ENCODE data around the gene TEPSIN. TPM values are rescaled to one million over a fixed set of nuclear protein-coding genes. Genes with fewer than 3 reads are reported as not detected.

TEPSIN gene
- total RNA-seq, 2 experiments from 2014 or later = 28.2 to 32.2 TPM

DNA sequence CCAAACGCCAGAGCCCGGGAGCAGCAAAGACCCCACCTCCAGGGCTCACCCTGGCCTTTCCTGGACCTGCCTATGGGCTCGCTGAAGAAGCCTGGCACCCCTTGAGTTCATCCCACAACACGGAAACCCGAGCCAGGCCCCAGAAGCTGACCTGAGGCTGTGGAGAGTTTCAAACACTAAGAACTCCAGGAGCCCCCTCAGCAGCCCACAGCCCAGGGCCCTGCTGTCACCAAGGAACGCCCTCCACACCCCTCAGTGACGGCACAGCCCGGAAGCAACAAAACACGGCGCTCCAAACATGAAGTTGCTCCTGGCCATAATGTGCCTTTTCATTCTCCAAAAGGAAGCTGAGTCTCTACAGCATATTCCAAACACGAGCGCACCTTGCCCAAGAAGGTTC, 47.0 kb upstream of the TEPSIN start:
- DNase-seq (no peak), ATAC-seq (no peak)
- intact Hi-C loops (cut with micrococcal nuclease) = no loop called here
- H3K27ac Mint-ChIP-seq = peak overlapping the region; percentile 93
- TF ChIP-seq, protein P1, sequence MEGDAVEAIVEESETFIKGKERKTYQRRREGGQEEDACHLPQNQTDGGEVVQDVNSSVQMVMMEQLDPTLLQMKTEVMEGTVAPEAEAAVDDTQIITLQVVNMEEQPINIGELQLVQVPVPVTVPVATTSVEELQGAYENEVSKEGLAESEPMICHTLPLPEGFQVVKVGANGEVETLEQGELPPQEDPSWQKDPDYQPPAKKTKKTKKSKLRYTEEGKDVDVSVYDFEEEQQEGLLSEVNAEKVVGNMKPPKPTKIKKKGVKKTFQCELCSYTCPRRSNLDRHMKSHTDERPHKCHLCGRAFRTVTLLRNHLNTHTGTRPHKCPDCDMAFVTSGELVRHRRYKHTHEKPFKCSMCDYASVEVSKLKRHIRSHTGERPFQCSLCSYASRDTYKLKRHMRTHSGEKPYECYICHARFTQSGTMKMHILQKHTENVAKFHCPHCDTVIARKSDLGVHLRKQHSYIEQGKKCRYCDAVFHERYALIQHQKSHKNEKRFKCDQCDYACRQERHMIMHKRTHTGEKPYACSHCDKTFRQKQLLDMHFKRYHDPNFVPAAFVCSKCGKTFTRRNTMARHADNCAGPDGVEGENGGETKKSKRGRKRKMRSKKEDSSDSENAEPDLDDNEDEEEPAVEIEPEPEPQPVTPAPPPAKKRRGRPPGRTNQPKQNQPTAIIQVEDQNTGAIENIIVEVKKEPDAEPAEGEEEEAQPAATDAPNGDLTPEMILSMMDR (IDR thresholded peaks at IDR 0.05) = no peak
- H3K4me1 Mint-ChIP-seq (ENCODE audit: low read depth) = peaks cover 30% of the 10 kb centered on the region
- ChIA-PET POLR2A (interaction anchor here (0.8 to 1.4 kb wide), 2 partner anchors 45 to 79 kb away, joined by 3 to 5 read pairs; no protein-coding TSS in a partner anchor), CTCF (interaction anchor here (3.4 kb wide), 1 partner anchor 10 kb away, joined by 11 read pairs; the partner anchor contains the start of gene SLC38A10)
- peak overlapping the region; percentile 85 for H3K4me3 Mint-ChIP-seq
- peaks cover 19% of the 10 kb centered on the region for H3K36me3 Mint-ChIP-seq (ENCODE audit: low read depth)
- H3K9me3 Mint-ChIP-seq = no peaks in the 10 kb centered on the region
- H3K27me3 Mint-ChIP-seq = no peaks in the 10 kb centered on the region

DNA sequence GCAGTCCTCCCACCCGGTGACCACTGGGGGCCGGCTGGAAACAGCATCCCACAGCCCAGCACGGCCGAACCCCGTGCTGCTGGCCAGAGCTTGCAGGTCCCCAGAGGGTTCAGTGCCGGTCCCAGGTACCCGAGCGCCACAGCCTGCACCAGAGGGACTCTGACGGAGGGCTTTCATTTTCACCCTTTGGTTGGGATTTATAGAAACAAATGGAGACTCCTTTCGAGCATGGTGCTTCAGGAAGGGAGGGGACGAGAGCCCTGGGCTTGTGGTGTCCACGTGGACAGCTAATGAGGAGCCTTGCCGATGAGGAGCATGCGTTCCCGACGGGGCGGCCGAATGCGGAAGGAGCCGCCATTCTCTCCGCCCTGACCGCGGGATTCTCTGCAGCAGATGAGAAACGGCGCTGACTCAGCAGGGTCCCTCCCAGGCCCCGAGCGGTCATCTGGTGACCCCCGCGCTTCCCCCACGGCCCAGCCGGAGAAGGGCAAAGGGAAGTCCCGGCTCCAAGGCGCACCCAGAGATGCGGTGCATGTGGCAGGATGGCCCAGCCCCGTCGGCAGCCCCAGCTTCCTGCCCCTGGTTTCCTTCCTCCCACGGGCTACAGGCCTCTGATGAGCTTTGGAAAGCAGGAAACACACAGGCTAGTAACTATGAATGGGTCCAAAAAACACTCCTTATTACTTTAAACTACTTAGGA, 46.5 kb upstream of the TEPSIN start:
- intact Hi-C loops (cut with micrococcal nuclease) = no loop called here
- Mint-ChIP-seq H3K27me3 (no peaks in the 10 kb centered on the region), H3K9me3 (no peaks in the 10 kb centered on the region), H3K36me3 (ENCODE audit: low read depth) (peaks cover 20% of the 10 kb centered on the region), H3K4me3 (peak overlapping the region; percentile 85), H3K27ac (peak overlapping the region; percentile 93), H3K4me1 (ENCODE audit: low read depth) (peaks cover 29% of the 10 kb centered on the region)
- peak; percentile 74 for DNase-seq
- ATAC-seq = peak; percentile 88
- ChIA-PET CTCF (interaction anchor here (0.8 to 3.4 kb wide), 2 partner anchors 11 to 199 kb away, joined by 3 to 11 read pairs; partner anchors contain the start of gene SLC38A10), POLR2A (interaction anchor here (0.8 to 1.4 kb wide), 3 partner anchors 10 to 79 kb away, joined by 3 to 5 read pairs (median 5); partner anchors contain the start of gene SLC38A10)
- TF ChIP-seq, protein P1 (IDR thresholded peaks at IDR 0.05) = no peak

DNA sequence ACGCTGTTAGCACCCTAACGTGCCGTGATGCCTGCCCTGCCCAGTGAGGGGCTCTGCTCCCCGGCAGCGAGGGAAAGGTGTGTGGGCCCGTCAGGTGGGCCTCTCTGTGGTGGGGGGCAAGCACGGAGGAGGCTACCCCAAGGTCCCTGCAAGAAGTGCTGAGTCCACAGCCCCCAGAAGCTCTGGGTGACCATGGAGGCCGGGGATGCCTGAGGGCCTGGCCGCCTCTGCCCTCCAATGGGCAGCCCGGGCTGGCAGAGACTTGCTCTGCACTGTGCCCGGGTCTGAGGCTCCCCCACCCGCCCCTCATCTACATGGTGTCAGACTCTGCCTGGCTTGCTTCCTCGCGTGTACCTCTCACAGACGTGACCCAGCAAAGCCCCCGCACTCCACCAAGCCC, 44.0 kb upstream of the TEPSIN start:
- ChIA-PET POLR2A (no interaction called here), CTCF (interaction anchor here (1.1 kb wide), 1 partner anchor 202 kb away, joined by 3 read pairs; no protein-coding TSS in a partner anchor)
- Mint-ChIP-seq H3K4me3 (no peak overlapping the region), H3K27ac (no peak overlapping the region), H3K4me1 (ENCODE audit: low read depth) (peaks cover 22% of the 10 kb centered on the region), H3K9me3 (no peaks in the 10 kb centered on the region), H3K36me3 (ENCODE audit: low read depth) (peaks cover 23% of the 10 kb centered on the region), H3K27me3 (no peaks in the 10 kb centered on the region)
- ATAC-seq (no peak), DNase-seq (no peak)
- TF ChIP-seq, protein P1 (IDR thresholded peaks at IDR 0.05) = no peak
- intact Hi-C loops (cut with micrococcal nuclease) = no loop called here

DNA sequence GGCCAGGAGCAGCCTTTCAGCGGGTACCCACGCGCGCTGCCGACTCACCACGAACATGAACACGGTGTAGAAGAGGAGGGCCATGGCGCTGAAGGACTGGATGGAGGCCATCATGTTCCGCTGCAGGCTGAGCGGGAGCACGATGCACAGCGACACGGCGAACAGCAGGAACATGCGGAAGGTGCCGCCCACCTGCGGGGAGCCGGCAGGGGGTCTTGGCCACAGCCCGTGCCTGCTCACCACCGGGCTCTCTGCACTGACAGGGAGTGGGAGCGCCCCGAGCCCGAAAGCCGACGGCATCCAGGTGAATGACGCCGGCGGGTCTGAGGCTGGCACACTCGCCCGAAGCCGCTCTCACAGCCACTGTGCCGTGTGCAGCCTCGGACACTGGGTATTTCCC, 43.3 kb upstream of the TEPSIN start:
- no peak overlapping the region for H3K4me3 Mint-ChIP-seq
- H3K4me1 Mint-ChIP-seq (ENCODE audit: low read depth) = peaks cover 20% of the 10 kb centered on the region
- H3K36me3 Mint-ChIP-seq (ENCODE audit: low read depth) = peaks cover 24% of the 10 kb centered on the region
- intact Hi-C loops (cut with micrococcal nuclease) = no loop called here
- TF ChIP-seq, protein P1 (IDR thresholded peaks at IDR 0.05) = no peak
- H3K9me3 Mint-ChIP-seq = no peaks in the 10 kb centered on the region
- no peaks in the 10 kb centered on the region for H3K27me3 Mint-ChIP-seq
- POLR2A ChIA-PET = no interaction called here
- CTCF ChIA-PET = no interaction called here
- no peak overlapping the region for H3K27ac Mint-ChIP-seq
- ATAC-seq (no peak), DNase-seq (no peak)

DNA sequence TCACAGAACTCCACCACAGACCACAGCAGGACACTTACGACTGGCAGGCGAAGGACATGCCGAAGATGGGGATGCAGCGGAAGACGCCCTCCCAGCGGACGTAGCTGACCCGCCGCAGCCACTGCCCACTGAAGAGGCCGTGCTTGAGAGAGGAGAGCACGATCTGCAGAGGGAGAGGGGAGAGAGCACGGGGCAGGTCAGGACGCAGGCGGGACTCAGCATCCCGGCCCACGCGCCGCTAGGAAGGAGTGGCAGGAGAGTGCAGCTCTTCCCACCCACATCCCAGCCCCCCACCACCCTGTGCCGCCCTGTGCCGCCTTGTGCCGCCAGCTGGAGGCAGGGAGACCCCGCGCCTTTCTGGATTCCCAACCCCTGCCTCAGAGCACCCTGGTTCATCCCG, 41.7 kb upstream of the TEPSIN start:
- peaks cover 32% of the 10 kb centered on the region for H3K36me3 Mint-ChIP-seq (ENCODE audit: low read depth)
- intact Hi-C loops (cut with micrococcal nuclease) = no loop called here
- H3K27ac Mint-ChIP-seq = no peak overlapping the region
- peaks cover 9% of the 10 kb centered on the region for H3K4me1 Mint-ChIP-seq (ENCODE audit: low read depth)
- TF ChIP-seq, protein P1 (IDR thresholded peaks at IDR 0.05) = no peak
- no peak overlapping the region for H3K4me3 Mint-ChIP-seq
- ChIA-PET CTCF (interaction anchor here (1.3 kb wide), 1 partner anchor 11 kb away, joined by 3 read pairs; no protein-coding TSS in a partner anchor), POLR2A (interaction anchor here (0.9 kb wide), 1 partner anchor 275 kb away, joined by 3 read pairs; no protein-coding TSS in a partner anchor)
- H3K9me3 Mint-ChIP-seq = no peaks in the 10 kb centered on the region
- H3K27me3 Mint-ChIP-seq = no peaks in the 10 kb centered on the region
- ATAC-seq = no peak
- DNase-seq = no peak
